IMR-90 (cell line): ENCODE measurements around the gene TDRD1. TPM values are rescaled to one million over a fixed set of nuclear protein-coding genes. Genes with fewer than 3 reads are reported as not detected.

ENCODE experiments used
- ATAC-seq: fragments of 200-7000 bp; cut with Tn5 transposase; 2 replicates; pipeline ENCODE4 v1.9.1; 2020; ENCODE audit warnings: low read depth, mild to moderate bottlenecking, moderate library complexity
- Bru-seq: library from RNA; stranded (reverse); fragments of 400-500 nt; gene quantifications from one replicate; lab custom pipeline; 2021; lab: Mats Ljungman, UMichigan
- BruChase-seq, 2 experiments: library from RNA; stranded (reverse); fragments of 400-500 nt; gene quantifications; one replicate each; lab custom pipeline; 2021; lab: Mats Ljungman, UMichigan
- BruUV-seq: library from RNA; stranded (reverse); fragments of 400-500 nt; replicated peaks from 2 replicates; lab custom pipeline; 2021; lab: Mats Ljungman, UMichigan
- CTCF ChIA-PET: fragments of 300-600 bp; formaldehyde crosslinking; extraction: SDS; loops from one replicate; lab custom pipeline; 2021; ENCODE audit warnings: antibody characterized with exemption; lab: Yijun Ruan, JAX
- POLR2A ChIA-PET: fragments of 300-600 bp; sonication (Branson Sonifier 250); formaldehyde crosslinking; loops from one replicate; lab custom pipeline; 2022; ENCODE audit warnings: antibody characterized with exemption; ENCODE audit not compliant: unreplicated experiment; lab: Charles Lee
- DNase-seq: peaks from one replicate; pipeline ENCODE4 v3.0.0; 2013
- H2AFZ ChIP-seq: replicated peaks from 2 replicates; pipeline ENCODE3; 2013; ENCODE audit warnings: low read length, mild to moderate bottlenecking; ENCODE audit not compliant: poor library complexity
- H2AK5ac ChIP-seq: 2 replicates; pipeline ENCODE4 v1.6.1; 2013; ENCODE audit warnings: low read depth, low read length, inconsistent platforms
- H2AK9ac ChIP-seq: replicated peaks from 2 replicates; pipeline ENCODE3; 2013; ENCODE audit warnings: mild to moderate bottlenecking, low read depth, low read length, moderate library complexity; ENCODE audit not compliant: poor library complexity
- H2BK120ac ChIP-seq: 2 replicates; pipeline ENCODE4 v1.6.1; 2013; ENCODE audit warnings: low read depth, low read length, inconsistent platforms
- H2BK15ac ChIP-seq: 3 replicates; pipeline ENCODE4 v1.6.1; 2013; ENCODE audit warnings: low read depth, low read length, inconsistent platforms
- H2BK20ac ChIP-seq: 2 replicates; pipeline ENCODE4 v1.6.1; 2013; ENCODE audit warnings: low read depth, mild to moderate bottlenecking, inconsistent platforms, low read length, moderate library complexity
- H2BK5ac ChIP-seq: 2 replicates; pipeline ENCODE4 v1.6.1; 2013; ENCODE audit warnings: mild to moderate bottlenecking, low read depth, low read length, inconsistent platforms; ENCODE audit not compliant: poor library complexity, severe bottlenecking
- H3K14ac ChIP-seq: replicated peaks from 2 replicates; pipeline ENCODE4 v1.6.1; 2013; ENCODE audit warnings: low read depth, low read length, inconsistent platforms
- H3K18ac ChIP-seq: 2 replicates; pipeline ENCODE4 v1.6.1; 2013; ENCODE audit warnings: low read depth, low read length, control low read depth
- H3K23ac ChIP-seq: 2 replicates; pipeline ENCODE4 v1.6.1; 2013; ENCODE audit warnings: low read depth, low read length, inconsistent platforms
- H3K27ac ChIP-seq: 2 replicates; pipeline ENCODE4 v1.5.1; 2013; ENCODE audit warnings: mild to moderate bottlenecking, control low read depth, low read length; ENCODE audit not compliant: insufficient read depth
- H3K27me3 ChIP-seq: 2 replicates; pipeline ENCODE4 v1.6.1; 2013; ENCODE audit warnings: low read length; ENCODE audit not compliant: control insufficient read depth, insufficient read depth
- H3K36me3 ChIP-seq: 2 replicates; pipeline ENCODE4 v1.6.1; 2013; ENCODE audit warnings: low read length, mixed read lengths; ENCODE audit not compliant: control insufficient read depth, insufficient read depth
- H3K4ac ChIP-seq: 2 replicates; pipeline ENCODE4 v1.6.1; 2013; ENCODE audit warnings: low read depth, low read length, inconsistent platforms
- H3K4me1 ChIP-seq: 2 replicates; pipeline ENCODE4 v1.6.1; 2013; ENCODE audit warnings: low read length, mixed read lengths; ENCODE audit not compliant: control insufficient read depth, insufficient read depth
- H3K4me2 ChIP-seq: 2 replicates; pipeline ENCODE4 v1.6.1; 2013; ENCODE audit warnings: low read depth, mild to moderate bottlenecking, control low read depth, low read length, moderate library complexity
- H3K4me3 ChIP-seq: 2 replicates; pipeline ENCODE4 v1.5.1; 2013; ENCODE audit warnings: low read depth, mild to moderate bottlenecking, control low read depth, low read length, moderate library complexity; ENCODE audit not compliant: insufficient read depth
- H3K56ac ChIP-seq: 2 replicates; pipeline ENCODE4 v1.6.1; 2013; ENCODE audit warnings: low read length, inconsistent platforms; ENCODE audit not compliant: insufficient read depth; ENCODE audit errors: extremely low read depth
- H3K79me1 ChIP-seq, 2 experiments: 2 replicates each; pipeline ENCODE4 v1.6.1; 2013; ENCODE audit warnings: low read length in 2 of 2, inconsistent platforms in 1 of 2, low read depth in 1 of 2
- H3K9ac ChIP-seq: 2 replicates; pipeline ENCODE4 v1.6.1; 2013; ENCODE audit warnings: low read depth, low read length, control low read depth
- H3K9me1 ChIP-seq: 2 replicates; pipeline ENCODE4 v1.6.1; 2013; ENCODE audit warnings: low read length, inconsistent platforms; ENCODE audit not compliant: insufficient read depth
- H3K9me3 ChIP-seq: 2 replicates; pipeline ENCODE4 v1.6.1; 2013; ENCODE audit warnings: low read length; ENCODE audit not compliant: control insufficient read depth, insufficient read depth
- H4K20me1 ChIP-seq: 2 replicates; pipeline ENCODE4 v1.6.1; 2013; ENCODE audit warnings: low read length, inconsistent platforms; ENCODE audit not compliant: insufficient read depth
- H4K5ac ChIP-seq: 2 replicates; pipeline ENCODE4 v1.6.1; 2013; ENCODE audit warnings: mild to moderate bottlenecking, low read depth, low read length, control low read depth
- H4K8ac ChIP-seq, 2 experiments: 2 replicates each; pipeline ENCODE4 v1.6.1; 2013; ENCODE audit warnings: low read depth in 2 of 2, low read length in 2 of 2, control low read depth in 1 of 2, inconsistent platforms in 1 of 2
- H4K91ac ChIP-seq: 2 replicates; pipeline ENCODE4 v1.6.1; 2013; ENCODE audit warnings: low read depth, low read length, inconsistent platforms; ENCODE audit not compliant: insufficient read depth
- CHD1 ChIP-seq: IDR thresholded peaks from 2 replicates; pipeline ENCODE4 v1.6.1; 2012; ENCODE audit warnings: low read depth, low read length, improper control_type of control experiment
- FOS ChIP-seq: fragments of 150-350 bp; IDR thresholded peaks from 2 replicates; pipeline ENCODE4 v1.6.1; 2016; ENCODE audit warnings: low read depth, low read length
- MAFK ChIP-seq: IDR thresholded peaks from 2 replicates; pipeline ENCODE4 v1.6.1; 2012; ENCODE audit warnings: low read depth, low read length, improper control_type of control experiment
- MAZ ChIP-seq: IDR thresholded peaks from 2 replicates; pipeline ENCODE4 v1.6.1; 2012; ENCODE audit warnings: low read depth, mild to moderate bottlenecking, low read length, improper control_type of control experiment, moderate library complexity, borderline replicate concordance
- MXI1 ChIP-seq: IDR thresholded peaks from 2 replicates; pipeline ENCODE4 v1.6.1; 2012; ENCODE audit warnings: low read depth, mild to moderate bottlenecking, low read length, moderate library complexity, borderline replicate concordance
- NFE2L2 ChIP-seq: fragments of 150-350 bp; IDR thresholded peaks from 2 replicates; pipeline ENCODE4 v1.6.1; 2016; ENCODE audit warnings: low read depth, mild to moderate bottlenecking, low read length
- RAD21 ChIP-seq: IDR thresholded peaks from 2 replicates; pipeline ENCODE4 v1.6.1; 2012; ENCODE audit warnings: low read length, improper control_type of control experiment
- RFX5 ChIP-seq: IDR thresholded peaks from 2 replicates; pipeline ENCODE4 v1.8.0; 2012; ENCODE audit warnings: low read depth, mild to moderate bottlenecking, low read length, moderate library complexity
- SMC3 ChIP-seq: fragments of 150-350 bp; IDR thresholded peaks from 2 replicates; pipeline ENCODE4 v1.6.1; 2016; ENCODE audit warnings: low read depth, mild to moderate bottlenecking, antibody characterized with exemption, low read length, moderate library complexity
- WGBS, 2 experiments: methylation state at CpG; one replicate each; pipeline versions ENCODE4 v1.1.5 to v1.1.7; 2013; ENCODE audit warnings: missing lambda C conversion rate in 2 of 2; ENCODE audit not compliant: insufficient read length in 1 of 2; ENCODE audit errors: extremely low coverage in 2 of 2; 5-methylcytosine and 5-hydroxymethylcytosine counted together
- dilution Hi-C: fragments of 300-500 bp; cut with HindIII; formaldehyde crosslinking; loops from one replicate; pipeline ENCODE4 v1.14.3; 2018; ENCODE audit warnings: low sequenced_read_pairs; ENCODE audit not compliant: unreplicated experiment
- in situ Hi-C: fragments of 300-500 bp; cut with MboI; formaldehyde crosslinking; loops from 3 replicates; pipeline ENCODE4 v1.14.3; 2019; ENCODE audit warnings: low sequenced_read_pairs, inconsistent platforms, mixed read lengths
- intact Hi-C: fragments of 100-400 bp; cut with micrococcal nuclease; formaldehyde crosslinking; loops from 2 replicates; pipeline ENCODE4 v1.10.0; 2022
- long read RNA-seq: library from polyadenylated mRNA; unstranded; transcript quantifications from one replicate; pipeline ENCODE4 v2.0.0, GENCODE V29; 2021; ENCODE audit not compliant: unreplicated experiment
- polyA plus RNA-seq, 3 experiments: library from polyadenylated mRNA; depleted of rRNA; stranded (reverse); fragments of >200 nt; gene quantifications; 2 replicates each; pipeline ENCODE4 v1.2.3, GENCODE V29; 2012; ENCODE audit warnings: low replicate concordance in 1 of 3
- total RNA-seq: library from RNA; depleted of rRNA; stranded (reverse); fragments of >200 nt; gene quantifications from 2 replicates; pipeline ENCODE4 v1.2.3, GENCODE V29; 2012; rRNA removed
- TF ChIP-seq, protein P1 (sequence below): conservative IDR thresholded peaks from 2 replicates; pipeline ENCODE4 v1.5.1; 2012; ENCODE audit warnings: mild to moderate bottlenecking, low read depth, low read length, improper control_type of control experiment
- TF ChIP-seq, protein P2 (sequence below): fragments of 150-350 bp; IDR thresholded peaks from 2 replicates; pipeline ENCODE4 v1.6.1; 2017; ENCODE audit warnings: mild to moderate bottlenecking, antibody characterized with exemption, low read length, low read depth

TDRD1 gene
- total RNA-seq (not detected in 2 replicates), polyA plus RNA-seq (2012; rRNA removed) (not detected in 2 replicates), Bru-seq, nascent RNA (percentile 4 among the genes with signal in this experiment), BruChase-seq, experiment 1, labeled RNA remaining after a 6-hour chase (percentile 3 among the genes with signal in this experiment), BruChase-seq, experiment 2, labeled RNA remaining after a 2-hour chase (percentile 4 among the genes with signal in this experiment)
- not detected in 2 replicates for polyA plus RNA-seq (2012; cell fraction: cytosol; rRNA removed)
- polyA plus RNA-seq (2012; cell fraction: nucleus; rRNA removed; ENCODE audit: low replicate concordance): not detected in 2 replicates
- long read RNA-seq: 0 reads

DNA sequence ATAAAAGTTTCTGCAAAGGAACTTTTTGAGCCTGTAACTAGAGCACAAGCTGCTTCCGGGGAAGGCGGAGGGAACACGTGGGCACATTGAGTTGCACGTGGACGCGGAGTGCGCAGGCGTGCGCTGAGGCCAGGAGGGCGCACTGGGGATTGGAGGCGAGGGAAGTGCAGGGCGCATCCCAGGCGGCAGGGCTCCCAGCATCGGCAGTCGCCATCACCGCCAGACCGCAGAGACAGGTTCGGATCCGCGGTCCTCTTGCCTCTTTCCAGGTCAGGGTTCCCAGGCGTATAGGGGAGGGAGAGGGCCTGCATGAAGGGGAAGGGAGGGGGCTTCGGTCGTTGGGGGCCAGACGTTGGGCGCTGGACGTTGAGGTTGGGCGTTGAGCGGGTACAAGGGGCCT is at the start of gene TDRD1:
TSS of gene TDRD1 (plus strand) at position 206 of the 400 bp plus-strand sequence. CDS start 8,479 bp downstream, outside the sequence.
- Histone ChIP-seq H3K4me3 (no peak within 1 kb of the TSS), H4K91ac (no peak within 1 kb of the TSS), H2AK9ac (no peak within 1 kb of the TSS), H2AFZ (peak within 1 kb of the TSS; percentile 45), H2BK120ac (no peak within 1 kb of the TSS), H2BK20ac (no peak within 1 kb of the TSS), H3K23ac (no peak within 1 kb of the TSS), H4K8ac (no peak within 1 kb of the TSS), H3K18ac (no peak within 1 kb of the TSS), H3K27me3 (peaks cover 9% of the 10 kb centered on the region), H4K5ac (no peak within 1 kb of the TSS), H3K4me1 (no peaks in the 10 kb centered on the region), H3K14ac (no peak within 1 kb of the TSS), H3K9ac (no peak within 1 kb of the TSS), H4K20me1 (no peaks in the 10 kb centered on the region), H3K9me1 (0 out of 2 replicates have a peak, but pooled peaks cover 3% of the 10 kb centered on the region), H2BK15ac (no peak within 1 kb of the TSS), H3K56ac (no peak within 1 kb of the TSS), H3K36me3 (no peaks in the 10 kb centered on the region), H3K4ac (no peak within 1 kb of the TSS), H3K79me1 (no peaks in the 10 kb centered on the region), H2BK5ac (no peak within 1 kb of the TSS), H3K4me2 (no peak within 1 kb of the TSS), H2AK5ac (no peak within 1 kb of the TSS), H3K9me3 (no peaks in the 10 kb centered on the region), H3K27ac (no peak within 1 kb of the TSS)
- ATAC-seq: no peak
- dilution Hi-C loops: no loop called here
- ChIA-PET POLR2A (no interaction called here), CTCF (no interaction called here)
- no peak for TF ChIP-seq CHD1
- TF ChIP-seq MAFK: no peak
- no peak for TF ChIP-seq RFX5
- TF ChIP-seq, protein P1, sequence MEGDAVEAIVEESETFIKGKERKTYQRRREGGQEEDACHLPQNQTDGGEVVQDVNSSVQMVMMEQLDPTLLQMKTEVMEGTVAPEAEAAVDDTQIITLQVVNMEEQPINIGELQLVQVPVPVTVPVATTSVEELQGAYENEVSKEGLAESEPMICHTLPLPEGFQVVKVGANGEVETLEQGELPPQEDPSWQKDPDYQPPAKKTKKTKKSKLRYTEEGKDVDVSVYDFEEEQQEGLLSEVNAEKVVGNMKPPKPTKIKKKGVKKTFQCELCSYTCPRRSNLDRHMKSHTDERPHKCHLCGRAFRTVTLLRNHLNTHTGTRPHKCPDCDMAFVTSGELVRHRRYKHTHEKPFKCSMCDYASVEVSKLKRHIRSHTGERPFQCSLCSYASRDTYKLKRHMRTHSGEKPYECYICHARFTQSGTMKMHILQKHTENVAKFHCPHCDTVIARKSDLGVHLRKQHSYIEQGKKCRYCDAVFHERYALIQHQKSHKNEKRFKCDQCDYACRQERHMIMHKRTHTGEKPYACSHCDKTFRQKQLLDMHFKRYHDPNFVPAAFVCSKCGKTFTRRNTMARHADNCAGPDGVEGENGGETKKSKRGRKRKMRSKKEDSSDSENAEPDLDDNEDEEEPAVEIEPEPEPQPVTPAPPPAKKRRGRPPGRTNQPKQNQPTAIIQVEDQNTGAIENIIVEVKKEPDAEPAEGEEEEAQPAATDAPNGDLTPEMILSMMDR: no peak
- no peak for TF ChIP-seq SMC3
- TF ChIP-seq, protein P2, sequence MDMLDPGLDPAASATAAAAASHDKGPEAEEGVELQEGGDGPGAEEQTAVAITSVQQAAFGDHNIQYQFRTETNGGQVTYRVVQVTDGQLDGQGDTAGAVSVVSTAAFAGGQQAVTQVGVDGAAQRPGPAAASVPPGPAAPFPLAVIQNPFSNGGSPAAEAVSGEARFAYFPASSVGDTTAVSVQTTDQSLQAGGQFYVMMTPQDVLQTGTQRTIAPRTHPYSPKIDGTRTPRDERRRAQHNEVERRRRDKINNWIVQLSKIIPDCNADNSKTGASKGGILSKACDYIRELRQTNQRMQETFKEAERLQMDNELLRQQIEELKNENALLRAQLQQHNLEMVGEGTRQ: no peak
- TF ChIP-seq MXI1: no peak
- TF ChIP-seq FOS: no peak
- no peak for TF ChIP-seq MAZ
- TF ChIP-seq NFE2L2: no peak
- TF ChIP-seq RAD21: no peak
- BruUV-seq: no TSS peak
- in situ Hi-C loops: no loop called here
- WGBS, 2 experiments: 77% methylated on average over 12 of the region's 28 CpGs; no CpG with 5 or more reads in 1 of the 2 experiments
- no peak for DNase-seq
- intact Hi-C loops: no loop called here
